ENCODE data around the gene KDM4B.
A peak's percentile ranks its signal among the peaks of the same experiment; 100 is the strongest.
"Not testable (repeated sequence)": the region's sequence is repeated elsewhere in the genome, so short reads cannot be mapped to it uniquely, and the experiment has no call there.

KDM4B gene

GRCh38 chr19:4968462-4969291 lies at the start of gene KDM4B:
Gene KDM4B (plus strand): TSS chr19:4969113. CDS start chr19:5032891, 63,778 bp downstream.
- FAIRE-seq (no peak), DNase-seq (ENCODE audit: low spot score) (peak; percentile 97)

GRCh38 chr19:4922530-4923275 lies 46.2 kb upstream of the KDM4B start:
- no peak for FAIRE-seq

GRCh38 chr19:4923276-4923747 lies 45.6 kb upstream of the KDM4B start:
- DNase-seq (ENCODE audit: low spot score) (no peak), FAIRE-seq (no peak)

More at GRCh38 chr19:4922530-4923275, 46.2 kb upstream of the KDM4B start:
- DNase-seq (ENCODE audit: low spot score): no peak

DNA sequence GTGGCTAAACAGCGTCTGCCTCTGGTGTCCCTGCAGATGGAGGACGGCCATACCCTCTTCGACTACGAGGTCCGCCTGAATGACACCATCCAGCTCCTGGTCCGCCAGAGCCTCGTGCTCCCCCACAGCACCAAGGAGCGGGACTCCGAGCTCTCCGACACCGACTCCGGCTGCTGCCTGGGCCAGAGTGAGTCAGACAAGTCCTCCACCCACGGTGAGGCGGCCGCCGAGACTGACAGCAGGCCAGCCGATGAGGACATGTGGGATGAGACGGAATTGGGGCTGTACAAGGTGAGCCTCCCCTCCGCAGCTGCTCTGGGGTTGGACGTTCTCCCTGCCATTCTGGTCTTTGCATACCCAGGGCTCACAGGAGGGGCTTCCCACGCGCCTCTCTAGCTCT lies 39.7 kb upstream of the KDM4B start:
- FAIRE-seq (no peak), DNase-seq (ENCODE audit: low spot score) (no peak)

GRCh38 chr19:4930664-4931063 lies 38.2 kb upstream of the KDM4B start:
- DNase-seq (ENCODE audit: low spot score): no peak
- FAIRE-seq: no peak

DNA sequence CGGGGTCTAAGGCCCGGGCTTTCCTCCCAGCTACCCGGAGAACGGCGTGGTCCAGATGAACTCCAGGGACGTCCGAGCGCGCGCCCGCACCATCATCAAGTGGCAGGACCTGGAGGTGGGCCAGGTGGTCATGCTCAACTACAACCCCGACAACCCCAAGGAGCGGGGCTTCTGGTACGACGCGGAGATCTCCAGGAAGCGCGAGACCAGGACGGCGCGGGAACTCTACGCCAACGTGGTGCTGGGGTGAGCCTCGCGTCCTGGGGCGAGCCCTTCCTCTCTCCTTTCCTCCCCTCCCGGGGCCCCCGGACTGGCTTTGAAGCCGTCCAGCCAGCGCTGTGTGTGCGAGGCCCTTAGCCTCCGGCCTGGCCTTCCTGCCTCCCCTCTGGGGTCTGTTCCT lies 36.2 kb upstream of the KDM4B start:
- FAIRE-seq (no peak), DNase-seq (ENCODE audit: low spot score) (no peak)

GRCh38 chr19:4933528-4933927 lies 35.4 kb upstream of the KDM4B start:
- no peak for DNase-seq (ENCODE audit: low spot score)

DNA sequence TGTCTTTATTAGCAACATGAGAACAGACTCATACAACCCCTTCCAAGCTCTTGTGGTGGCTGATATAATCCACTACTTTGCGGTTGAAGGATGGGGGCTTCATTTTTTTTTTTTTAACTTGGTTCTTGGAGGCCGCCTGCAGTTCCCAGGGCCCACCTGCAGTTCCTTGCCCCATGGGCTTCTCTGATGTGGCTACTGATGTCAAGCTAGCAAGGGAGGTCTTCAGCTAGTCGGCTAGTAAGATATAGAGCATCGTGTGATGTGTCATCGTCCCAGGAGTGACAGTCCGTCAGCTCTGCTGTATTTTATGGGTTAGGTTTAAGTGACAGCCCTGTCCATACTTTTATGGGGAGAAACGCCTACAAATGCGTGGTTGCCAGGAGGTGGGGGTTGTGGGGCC lies 33.5 kb upstream of the KDM4B start:
- no peak for FAIRE-seq

More at GRCh38 chr19:4933528-4933927, 35.4 kb upstream of the KDM4B start:
- FAIRE-seq: no peak

GRCh38 chr19:4937060-4937459 lies 31.9 kb upstream of the KDM4B start:
- no peak for FAIRE-seq
- DNase-seq (ENCODE audit: low spot score): no peak

More for the DNA sequence above, 33.5 kb upstream of the KDM4B start:
- no peak for DNase-seq (ENCODE audit: low spot score)

DNA sequence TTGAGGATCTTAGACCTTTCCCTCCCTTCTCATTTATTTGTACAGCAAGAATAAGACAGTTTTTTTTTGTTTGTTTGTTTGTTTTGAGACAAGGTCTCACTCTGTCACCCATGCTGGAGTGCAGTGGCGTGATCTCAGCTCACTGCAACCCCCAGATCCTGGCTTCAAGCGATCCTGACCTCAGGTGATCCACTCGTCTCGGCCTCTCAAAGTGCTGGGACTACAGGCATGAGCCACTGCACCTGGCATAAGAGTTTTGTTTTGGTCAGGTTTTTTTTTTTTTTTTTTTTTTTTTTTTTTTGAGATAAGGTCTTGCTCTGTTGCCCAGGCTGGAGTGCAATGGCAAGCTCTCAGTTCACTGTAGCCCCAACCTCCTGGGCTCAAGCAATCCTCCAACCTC lies 30.5 kb upstream of the KDM4B start:
- not testable (repeated sequence) for FAIRE-seq; DNase-seq (ENCODE audit: low spot score)

- FAIRE-seq (no peak), DNase-seq (ENCODE audit: low spot score) (no peak)
Measured at GRCh38 chr19:4939466-4939865, 29.4 kb upstream of the KDM4B start.

DNA sequence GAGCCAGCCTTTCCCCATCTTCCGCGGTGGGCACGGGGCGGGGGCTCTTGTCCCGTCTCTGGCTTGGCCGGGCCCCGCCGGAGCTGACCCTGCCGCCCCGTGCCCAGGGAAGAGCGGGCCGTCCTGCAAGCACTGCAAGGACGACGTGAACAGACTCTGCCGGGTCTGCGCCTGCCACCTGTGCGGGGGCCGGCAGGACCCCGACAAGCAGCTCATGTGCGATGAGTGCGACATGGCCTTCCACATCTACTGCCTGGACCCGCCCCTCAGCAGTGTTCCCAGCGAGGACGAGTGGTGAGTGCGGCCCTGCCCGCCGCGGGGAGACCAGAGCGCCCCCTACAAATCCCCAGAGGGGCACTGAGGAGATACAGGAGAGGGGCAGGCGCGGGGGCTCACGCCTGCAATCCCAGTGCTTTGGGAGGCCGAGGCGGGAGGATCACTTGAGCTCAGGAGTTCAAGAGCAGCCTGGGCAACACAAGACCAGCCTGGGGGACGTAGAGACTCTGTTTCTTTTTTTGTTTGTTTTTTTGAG lies 27.2 kb upstream of the KDM4B start:
- not testable (repeated sequence) for DNase-seq (ENCODE audit: low spot score); FAIRE-seq

GRCh38 chr19:4950650-4951049 lies 18.3 kb upstream of the KDM4B start:
- DNase-seq (ENCODE audit: low spot score): not testable (repeated sequence)
- peak; percentile 70 for FAIRE-seq

- FAIRE-seq (no peak), DNase-seq (ENCODE audit: low spot score) (no peak)
Measured at GRCh38 chr19:4951656-4952055, 17.3 kb upstream of the KDM4B start.

DNA sequence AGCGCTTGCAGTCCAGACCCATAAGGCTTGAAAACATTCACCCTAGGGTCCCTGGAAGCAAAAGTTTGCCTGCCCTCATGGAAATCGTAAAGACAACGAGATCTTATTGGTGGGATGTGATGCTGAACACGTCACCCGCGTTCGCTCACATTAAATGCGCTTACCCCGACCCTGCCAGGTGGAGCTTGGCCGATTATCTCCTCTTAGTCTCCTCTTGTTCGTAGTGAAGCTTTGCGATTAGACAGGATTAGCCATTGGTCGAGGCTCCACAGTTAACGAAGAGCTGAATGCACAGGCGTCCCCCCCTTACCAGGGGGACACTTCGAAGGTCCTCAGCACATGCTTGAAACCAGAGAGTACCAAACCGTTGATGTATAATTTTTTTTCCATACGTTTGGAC lies 16.0 kb upstream of the KDM4B start:
- FAIRE-seq (no peak), DNase-seq (ENCODE audit: low spot score) (no peak)

- not testable (repeated sequence) for FAIRE-seq; DNase-seq (ENCODE audit: low spot score)
Measured at GRCh38 chr19:4954320-4955149, 14.4 kb upstream of the KDM4B start.

GRCh38 chr19:4955274-4955673 lies 13.6 kb upstream of the KDM4B start:
- DNase-seq (ENCODE audit: low spot score): no peak
- no peak for FAIRE-seq

DNA sequence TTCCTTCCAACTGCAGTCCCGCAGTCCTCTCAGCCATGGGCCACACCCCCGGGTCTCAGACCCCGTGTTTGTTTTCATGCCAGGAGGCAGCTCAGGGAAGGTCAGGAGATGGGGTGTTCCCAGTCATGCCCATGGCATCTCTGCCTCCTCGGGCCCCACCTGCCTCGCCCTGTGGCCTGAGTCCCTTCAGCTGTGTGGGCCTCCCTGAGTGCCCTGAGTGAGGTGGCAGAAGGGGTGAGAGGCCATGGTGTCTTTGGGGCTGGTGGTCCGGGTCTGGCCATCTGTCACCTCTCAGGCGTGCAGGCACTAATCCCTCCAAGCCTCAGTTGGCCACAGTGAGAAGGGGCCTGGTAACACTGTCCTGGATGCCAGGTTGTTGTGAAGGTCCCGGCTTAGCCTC lies 10.9 kb upstream of the KDM4B start:
- no peak for DNase-seq (ENCODE audit: low spot score)
- FAIRE-seq: no peak

- FAIRE-seq (no peak), DNase-seq (ENCODE audit: low spot score) (no peak)
Measured at GRCh38 chr19:4962085-4962619, 6.8 kb upstream of the KDM4B start.

DNA sequence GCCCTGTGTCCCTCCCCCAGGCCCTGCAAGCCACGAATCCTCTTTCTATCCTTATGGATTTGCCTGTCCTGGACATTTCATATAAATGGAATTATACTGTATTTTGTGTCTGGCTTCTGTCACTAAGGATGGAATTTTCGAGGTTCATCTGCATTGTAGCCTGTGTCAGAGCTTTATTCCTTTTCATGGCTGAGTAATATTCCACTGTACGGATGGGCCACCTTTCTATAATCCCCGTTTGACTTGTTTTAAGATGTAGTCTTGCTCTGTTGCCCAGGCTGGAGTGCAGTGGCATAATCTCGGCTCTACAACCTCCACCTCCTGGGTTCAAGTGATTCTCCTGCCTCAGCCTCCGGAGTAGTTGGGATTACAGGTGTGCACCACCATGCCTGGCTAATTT lies 3.9 kb upstream of the KDM4B start:
- FAIRE-seq: no peak
- no peak for DNase-seq (ENCODE audit: low spot score)

DNA sequence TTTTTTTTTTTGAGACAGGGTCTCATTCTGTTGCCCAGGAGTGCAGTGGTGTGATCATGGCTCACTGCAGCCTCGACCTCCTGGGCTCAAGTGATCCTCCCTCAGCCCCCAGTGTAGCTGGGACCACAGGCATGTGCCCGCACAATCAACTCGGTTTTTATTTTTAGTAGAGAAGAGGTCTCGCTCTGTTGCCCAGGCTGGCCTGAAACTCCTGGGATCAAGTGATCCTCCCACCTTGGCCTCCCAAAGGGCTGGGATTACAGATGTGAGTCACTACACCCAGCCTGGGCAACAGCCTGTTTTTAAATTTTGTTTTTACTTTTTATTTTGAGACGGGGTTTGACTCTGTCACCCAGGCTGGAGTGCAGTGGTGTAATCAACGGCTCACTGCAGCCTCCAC lies 2.3 kb upstream of the KDM4B start:
- DNase-seq (ENCODE audit: low spot score) (no peak), FAIRE-seq (no peak)

All from urothelium cell line (cell line).